ENCODE results near the gene SYT2.

GRCh38 chr1:202689082-202689481, 21.2 kb downstream of the SYT2 start:
- TF ChIP-seq CTCF (IDR thresholded peaks at IDR 0.05) (no peak), POLR2AphosphoS5 (IDR thresholded peaks at IDR 0.05) (no peak), EP300 (IDR thresholded peaks at IDR 0.05) (no peak)
